Adrenal gland (tissue), 5 donors: ENCODE measurements around the gene HEMK1.

Experiments used
- POLR2A ChIP-seq, 2 donors: fragments of 450-650 bp; IDR thresholded peaks; one replicate each; pipeline ENCODE4 v1.6.1; 2017; ENCODE audit warnings: antibody characterized with exemption in 2 of 2, mild to moderate bottlenecking in 2 of 2, moderate library complexity in 1 of 2
- TF ChIP-seq, protein P1 (sequence below), 6 experiments: fragments of 450-650 bp in 4 of 6; fragments of 200-600 bp in 2 of 6; sonication (generic) in 1 of 6; IDR thresholded peaks; 1 replicate in 5 of 6; 2 replicates in 1 of 6; pipeline versions ENCODE4 v1.5.1 to v1.8.0; 2016 to 2021; ENCODE audit warnings: antibody characterized with exemption in 6 of 6, mild to moderate bottlenecking in 2 of 6, moderate library complexity in 1 of 6
- donor health status: DM: no; HTN: no; CAD: no.

- TF ChIP-seq, protein P1, sequence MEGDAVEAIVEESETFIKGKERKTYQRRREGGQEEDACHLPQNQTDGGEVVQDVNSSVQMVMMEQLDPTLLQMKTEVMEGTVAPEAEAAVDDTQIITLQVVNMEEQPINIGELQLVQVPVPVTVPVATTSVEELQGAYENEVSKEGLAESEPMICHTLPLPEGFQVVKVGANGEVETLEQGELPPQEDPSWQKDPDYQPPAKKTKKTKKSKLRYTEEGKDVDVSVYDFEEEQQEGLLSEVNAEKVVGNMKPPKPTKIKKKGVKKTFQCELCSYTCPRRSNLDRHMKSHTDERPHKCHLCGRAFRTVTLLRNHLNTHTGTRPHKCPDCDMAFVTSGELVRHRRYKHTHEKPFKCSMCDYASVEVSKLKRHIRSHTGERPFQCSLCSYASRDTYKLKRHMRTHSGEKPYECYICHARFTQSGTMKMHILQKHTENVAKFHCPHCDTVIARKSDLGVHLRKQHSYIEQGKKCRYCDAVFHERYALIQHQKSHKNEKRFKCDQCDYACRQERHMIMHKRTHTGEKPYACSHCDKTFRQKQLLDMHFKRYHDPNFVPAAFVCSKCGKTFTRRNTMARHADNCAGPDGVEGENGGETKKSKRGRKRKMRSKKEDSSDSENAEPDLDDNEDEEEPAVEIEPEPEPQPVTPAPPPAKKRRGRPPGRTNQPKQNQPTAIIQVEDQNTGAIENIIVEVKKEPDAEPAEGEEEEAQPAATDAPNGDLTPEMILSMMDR (IDR thresholded peaks at IDR 0.05): no peak
- no peak for TF ChIP-seq POLR2A (IDR thresholded peaks at IDR 0.05)
Measured at GRCh38 chr3:50533807-50534461, 35.4 kb upstream of the HEMK1 start.
